HG03060 (cell line): Measurements from ENCODE around the gene HOXA11.

ENCODE experiments used
- ATAC-seq: cut with Tn5 transposase; IDR thresholded peaks from one replicate; pipeline ENCODE4 v1.9.1; 2021; ENCODE audit warnings: low read depth, moderate number of reproducible peaks; ENCODE audit not compliant: unreplicated experiment

The HOXA11 gene

GRCh38 chr7:27185013-27185853 lies at the start of gene HOXA11:
Gene HOXA11, minus strand, starts transcription at chr7:27185232. Its CDS starts 88 bp downstream, at chr7:27185144.
- ATAC-seq = no peak

DNA sequence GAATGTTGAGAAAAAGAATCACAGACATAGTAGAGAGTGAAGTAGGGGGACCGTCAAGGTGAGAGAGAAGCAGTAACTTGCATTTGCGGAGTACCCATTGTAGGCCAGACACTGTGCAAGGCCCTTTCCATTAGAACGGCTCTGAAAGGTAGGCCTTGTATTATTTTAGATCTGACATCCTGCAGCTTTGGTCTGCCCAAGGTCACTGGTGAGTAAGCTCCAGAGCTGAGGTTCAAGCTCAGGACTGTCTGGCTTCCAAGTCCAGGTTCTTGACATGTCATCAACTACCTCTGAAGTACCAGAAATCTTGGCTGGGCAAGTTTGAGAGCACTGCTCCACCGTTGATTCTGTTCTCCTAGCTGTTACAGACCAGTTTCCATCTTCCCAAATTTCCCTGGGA lies 44.4 kb upstream of the HOXA11 start:
- ATAC-seq = no peak

- no peak for ATAC-seq
Measured at GRCh38 chr7:27224983-27225934, 40.2 kb upstream of the HOXA11 start.

DNA sequence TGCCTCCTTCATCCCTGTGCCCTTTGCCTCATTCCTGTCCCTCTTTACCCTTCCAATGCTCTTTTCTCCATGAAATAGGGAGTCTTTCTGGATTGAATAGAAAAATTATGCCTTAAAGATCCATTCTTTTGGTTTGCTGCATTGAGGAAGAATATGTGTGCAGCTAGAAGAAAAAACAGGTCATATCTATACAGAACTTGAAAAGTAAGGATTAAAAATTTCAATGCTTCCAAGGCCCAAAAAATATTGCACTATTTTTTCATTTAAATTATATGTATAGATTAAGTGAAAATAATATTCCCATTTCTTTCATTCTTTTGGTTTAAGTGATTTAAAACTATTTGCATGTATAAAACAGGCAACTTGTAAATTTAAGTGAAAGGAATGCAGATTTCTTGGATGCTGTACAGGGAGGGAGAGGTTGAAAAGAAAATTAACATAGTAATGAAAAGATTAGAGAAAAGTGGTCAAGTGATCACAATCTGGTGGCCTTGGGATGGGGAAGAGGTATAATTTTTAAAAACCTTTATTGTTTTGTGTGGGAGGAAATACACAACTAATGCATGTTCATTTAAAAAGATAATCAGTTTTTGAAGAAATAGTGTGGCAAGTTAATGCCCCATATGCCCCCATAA lies 39.0 kb upstream of the HOXA11 start:
- no peak for ATAC-seq

GRCh38 chr7:27221201-27221797 lies 36.3 kb upstream of the HOXA11 start:
- no peak for ATAC-seq

DNA sequence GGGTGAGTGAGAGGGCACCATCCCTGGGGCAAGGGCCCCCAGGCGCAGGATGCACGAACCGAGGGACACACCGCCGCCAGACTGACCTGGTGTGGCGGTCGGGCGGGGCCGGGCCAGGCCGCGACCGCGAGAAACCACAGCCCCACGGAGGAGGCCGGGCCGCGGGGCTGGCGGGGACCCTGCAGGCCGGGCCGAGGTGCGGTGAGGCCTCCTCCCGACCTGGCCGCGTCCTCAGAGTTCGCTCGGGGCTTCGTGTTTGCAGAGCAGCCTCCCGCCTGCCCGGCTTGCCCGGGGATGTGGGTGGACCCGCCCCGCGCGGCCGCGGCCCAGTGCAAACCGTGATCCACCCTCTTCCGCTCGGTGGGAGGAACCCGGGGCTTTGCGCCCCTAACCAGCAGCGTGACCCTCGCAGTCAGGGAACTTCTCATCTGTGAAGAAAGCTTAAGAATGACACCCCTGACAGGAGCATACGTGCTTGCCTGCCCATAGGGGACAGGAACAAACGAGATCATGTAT lies 35.5 kb upstream of the HOXA11 start:
- ATAC-seq = no peak

DNA sequence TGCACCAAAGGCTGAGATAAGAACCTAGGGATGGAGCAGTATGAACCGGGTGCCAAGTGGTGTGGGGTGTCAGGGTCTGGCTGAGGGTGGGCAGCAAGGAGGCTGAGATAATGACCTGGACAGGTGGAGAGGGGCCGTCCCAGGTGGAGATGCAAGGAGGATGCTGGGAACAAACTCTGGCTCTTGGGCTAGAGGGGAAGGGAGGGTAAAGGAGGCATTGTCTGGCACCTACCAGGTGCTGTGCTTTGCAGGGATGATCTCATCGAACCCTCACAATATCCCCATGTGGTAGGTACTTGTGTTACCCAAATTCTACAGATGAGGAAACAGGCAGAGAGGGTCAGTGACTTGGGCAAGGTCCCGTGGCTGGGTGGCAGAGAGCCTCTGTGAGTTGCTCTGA lies 34.8 kb upstream of the HOXA11 start:
- no peak for ATAC-seq

DNA sequence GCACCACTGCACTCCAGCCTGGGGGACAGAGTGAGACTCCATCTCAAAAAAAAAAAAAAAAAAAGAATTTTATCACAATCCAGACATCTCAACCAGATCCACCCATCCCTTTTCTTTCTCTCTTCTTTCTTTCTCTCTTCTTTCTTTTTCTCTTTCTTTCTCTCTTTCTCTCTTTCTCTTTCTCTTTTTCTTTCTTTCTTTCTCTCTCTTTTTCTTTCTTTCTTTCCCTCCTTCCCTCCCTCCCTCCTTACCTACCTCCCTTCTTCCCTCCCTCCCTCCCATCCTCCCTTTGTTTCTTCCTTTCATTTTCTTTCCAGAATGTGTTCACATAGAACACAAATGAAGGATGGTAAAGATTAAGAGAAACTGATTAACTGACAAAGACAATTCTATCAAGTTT lies 32.9 kb upstream of the HOXA11 start:
- no peak for ATAC-seq

GRCh38 chr7:27215356-27215755 lies 30.3 kb upstream of the HOXA11 start:
- no peak for ATAC-seq

GRCh38 chr7:27214239-27214950 lies 29.4 kb upstream of the HOXA11 start:
- ATAC-seq = no peak

DNA sequence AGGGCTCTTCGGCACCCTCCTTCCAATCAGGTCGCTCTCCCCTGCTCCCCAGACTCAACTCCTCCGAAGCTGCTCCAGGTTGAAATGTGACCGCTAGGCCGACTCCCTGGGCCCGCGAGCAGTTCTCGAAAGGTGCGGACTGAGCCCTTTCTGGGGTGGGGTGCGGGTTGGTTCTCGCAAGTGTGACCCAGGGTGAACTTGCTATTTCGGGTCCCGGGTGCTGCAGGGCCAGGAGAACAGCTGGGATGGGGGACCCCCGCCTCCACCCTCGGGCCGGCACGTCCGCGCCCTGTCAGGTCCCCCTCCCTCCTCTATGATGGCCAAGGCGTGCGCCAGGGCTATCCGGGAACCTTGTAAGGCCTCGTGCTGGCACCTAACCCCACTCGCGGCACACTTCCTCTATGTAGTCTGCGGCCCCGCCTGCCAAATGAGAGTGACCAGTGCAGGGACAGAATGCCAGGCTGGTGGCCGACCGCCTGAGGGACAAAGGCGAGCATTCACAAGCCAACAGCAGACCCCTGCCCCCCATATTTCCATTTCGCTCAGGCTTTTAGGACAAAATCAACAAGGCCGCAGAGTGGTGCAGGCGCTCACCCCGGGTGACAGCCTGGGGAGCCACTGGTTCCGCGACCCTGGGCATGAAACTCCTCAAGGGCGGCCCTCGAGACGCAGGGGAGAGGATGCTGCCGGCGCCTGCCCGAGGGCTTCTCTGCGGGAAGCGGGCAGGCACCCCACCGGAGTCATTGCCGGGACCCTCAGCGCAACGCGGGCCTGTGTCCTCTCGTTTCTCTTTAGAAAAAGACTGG lies 28.6 kb upstream of the HOXA11 start:
- no peak for ATAC-seq

DNA sequence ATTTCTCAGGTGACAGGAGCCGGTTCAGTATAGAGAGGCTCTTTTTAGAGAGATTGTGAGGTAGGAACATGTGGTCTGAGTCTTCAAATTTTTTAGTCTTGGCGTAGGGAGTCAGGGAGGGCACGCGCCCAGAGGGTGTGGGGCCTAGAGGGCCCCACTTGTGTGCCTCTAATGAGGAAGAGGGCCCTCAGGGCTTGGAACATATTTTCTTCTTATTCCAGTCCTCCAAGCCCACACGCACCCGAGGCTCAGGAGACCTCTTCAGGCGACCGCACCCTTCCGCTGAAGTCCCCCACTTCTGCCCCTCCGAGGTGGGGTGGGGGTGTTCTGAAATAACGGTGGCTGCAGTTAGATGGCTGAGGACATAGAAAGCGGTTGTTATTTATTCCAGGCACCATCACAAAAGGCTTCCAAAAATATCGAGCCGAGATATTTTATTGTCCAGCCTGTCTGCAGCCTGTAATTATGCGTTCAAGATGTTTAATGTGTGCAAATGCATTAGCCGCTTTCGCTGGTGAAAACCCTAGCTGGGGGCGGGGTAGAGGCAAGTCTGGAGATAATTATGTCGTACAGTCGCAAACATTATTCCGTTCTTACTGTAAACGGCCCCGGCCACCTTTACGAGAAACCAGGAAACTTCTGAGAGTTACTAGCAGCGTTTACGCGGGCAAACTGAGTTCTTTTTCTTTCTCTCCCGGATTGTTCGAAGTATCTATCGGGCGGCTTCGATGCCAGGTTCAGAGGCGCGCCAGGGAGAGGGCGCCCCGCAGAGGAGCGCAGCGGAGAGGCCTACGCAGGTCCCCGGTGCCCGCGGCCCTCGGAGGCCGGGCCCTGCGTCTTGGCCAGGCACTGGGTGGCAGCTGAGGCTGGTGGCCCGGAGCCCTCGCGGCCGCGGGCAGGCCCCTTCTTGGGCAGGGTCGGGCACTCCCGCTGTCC lies 27.7 kb upstream of the HOXA11 start:
- ATAC-seq = no peak

- no peak for ATAC-seq
Measured at GRCh38 chr7:27211764-27212204, 26.8 kb upstream of the HOXA11 start.

DNA sequence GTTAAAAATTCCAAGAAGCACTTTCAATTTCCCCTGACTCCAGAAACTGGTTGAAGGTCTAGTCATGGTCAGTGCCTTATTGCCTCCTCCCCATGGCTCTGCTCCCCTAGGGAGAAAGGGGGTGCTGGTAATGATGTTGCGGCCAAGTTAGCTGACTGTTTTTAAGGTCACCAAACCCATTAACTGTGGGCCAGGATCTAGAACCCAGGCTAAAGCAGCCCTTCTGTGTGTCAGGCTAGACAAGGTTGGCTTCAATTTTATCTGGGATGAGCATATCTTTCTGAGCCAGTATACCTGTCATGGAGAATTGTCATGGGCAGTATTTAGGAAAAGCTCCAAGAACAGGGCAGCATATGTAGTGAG lies 26.0 kb upstream of the HOXA11 start:
- no peak for ATAC-seq

GRCh38 chr7:27210441-27211083 lies 25.5 kb upstream of the HOXA11 start:
- no peak for ATAC-seq

- no peak for ATAC-seq
Measured at GRCh38 chr7:27209933-27210440, 25.0 kb upstream of the HOXA11 start.

GRCh38 chr7:27208998-27209397 lies 24.0 kb upstream of the HOXA11 start:
- no peak for ATAC-seq
